IPS-NIHi7 (cell line): Measurements from ENCODE around the gene STK32C.
A peak's percentile ranks its signal among the peaks of the same experiment; 100 is the strongest.

Experiments
- DNase-seq: peaks from one replicate; pipeline ENCODE4 v3.0.0; 2012; ENCODE audit warnings: mixed read lengths; ENCODE audit errors: extremely low spot score

The STK32C gene

DNA sequence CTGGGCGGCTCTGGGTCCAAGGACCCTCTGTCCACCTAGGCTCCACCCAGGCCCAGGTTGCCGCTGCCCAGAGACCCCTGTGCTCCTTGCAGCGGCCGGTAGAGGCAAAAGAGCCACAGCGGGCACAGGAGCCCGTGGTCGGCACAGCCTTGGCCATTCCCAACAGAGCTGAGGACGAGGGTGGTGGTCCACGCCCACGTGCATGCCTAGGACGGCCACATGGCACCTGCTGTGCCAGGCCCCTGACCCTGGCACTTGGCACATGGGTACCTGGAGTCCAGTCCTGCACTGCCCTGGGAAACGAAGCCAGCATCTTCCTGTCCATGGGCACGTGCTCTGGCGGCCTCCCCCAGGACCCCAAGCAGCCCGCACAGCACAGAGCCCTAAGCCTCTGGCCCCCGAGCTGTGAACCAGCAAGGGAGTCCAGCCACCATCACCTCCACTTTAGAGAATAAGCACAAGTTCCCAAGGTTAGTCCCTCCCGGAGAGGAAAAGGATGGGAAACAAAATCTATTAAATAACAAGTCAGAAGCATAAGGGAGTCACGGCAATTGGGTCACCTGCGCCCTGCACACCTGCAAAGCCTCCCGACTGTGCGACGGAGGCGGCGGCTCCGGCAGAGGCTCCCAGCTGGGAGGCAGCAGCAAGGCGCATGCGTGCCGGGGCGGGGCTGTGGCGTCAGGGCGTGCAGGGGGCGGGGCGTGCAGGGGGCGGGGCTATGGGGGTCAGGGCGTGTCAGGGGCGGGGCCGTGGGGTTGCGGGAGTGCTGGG is 59.1 kb downstream of the STK32C start:
- peak; percentile 96 for DNase-seq

DNA sequence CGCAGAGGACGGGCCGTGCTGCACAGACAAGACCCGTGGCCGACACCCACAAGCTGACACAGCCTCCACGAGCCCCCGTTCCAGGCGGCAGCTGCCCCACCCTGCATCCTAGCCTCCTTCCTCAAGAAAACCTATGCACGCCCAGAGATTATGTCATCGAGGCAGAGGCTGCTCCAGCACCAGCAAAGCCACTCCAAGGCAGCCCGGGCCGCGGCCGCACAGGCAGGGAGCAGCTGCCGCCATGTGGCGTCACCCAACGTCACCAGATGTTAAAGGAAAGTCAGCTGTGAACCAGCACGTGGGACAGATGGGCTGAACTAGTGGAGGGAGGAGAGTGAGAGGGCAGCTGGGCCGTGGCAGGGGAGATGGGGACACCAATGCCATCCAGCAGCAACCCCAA is 59.8 kb downstream of the STK32C start:
- DNase-seq = no peak

DNA sequence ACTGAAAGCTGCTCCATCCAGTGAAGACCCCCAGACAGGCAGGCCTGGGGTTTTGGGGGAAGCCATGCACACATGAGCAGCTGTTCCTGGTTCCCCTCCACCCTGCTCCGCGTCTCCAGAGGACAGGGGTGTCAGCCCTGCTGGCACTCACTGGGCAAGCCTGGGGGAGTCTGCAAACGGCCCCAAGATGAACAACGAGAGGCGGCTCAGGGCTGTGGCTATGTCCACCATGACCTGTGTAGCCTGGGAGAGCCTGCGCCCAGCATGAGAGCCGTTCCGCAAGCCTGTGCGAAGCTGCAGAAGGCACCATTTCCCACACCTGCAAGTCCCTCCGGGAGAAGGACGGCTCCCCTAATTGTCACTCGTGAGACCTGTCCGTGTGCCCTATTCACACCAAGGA is 61.5 kb downstream of the STK32C start:
- DNase-seq = no peak

DNA sequence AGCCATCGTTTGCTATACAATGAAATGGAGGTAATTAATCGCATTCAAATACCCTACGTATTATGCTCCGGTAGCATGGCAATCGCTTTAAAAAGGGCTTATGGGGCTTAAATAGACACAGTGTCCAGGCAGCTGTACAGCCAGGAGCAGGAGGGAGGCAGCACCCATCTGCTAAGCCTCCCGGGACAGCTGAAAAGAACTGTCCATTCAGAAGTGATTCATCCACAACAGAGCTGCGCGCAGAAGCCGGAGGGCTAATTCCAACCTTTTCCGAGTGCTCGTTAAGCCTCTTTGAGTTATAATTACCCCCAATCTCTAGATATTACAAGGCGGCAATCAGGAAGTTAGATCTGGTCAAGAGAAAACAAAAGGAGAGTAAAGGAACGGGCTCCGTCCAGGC is 62.7 kb downstream of the STK32C start:
- no peak for DNase-seq

DNA sequence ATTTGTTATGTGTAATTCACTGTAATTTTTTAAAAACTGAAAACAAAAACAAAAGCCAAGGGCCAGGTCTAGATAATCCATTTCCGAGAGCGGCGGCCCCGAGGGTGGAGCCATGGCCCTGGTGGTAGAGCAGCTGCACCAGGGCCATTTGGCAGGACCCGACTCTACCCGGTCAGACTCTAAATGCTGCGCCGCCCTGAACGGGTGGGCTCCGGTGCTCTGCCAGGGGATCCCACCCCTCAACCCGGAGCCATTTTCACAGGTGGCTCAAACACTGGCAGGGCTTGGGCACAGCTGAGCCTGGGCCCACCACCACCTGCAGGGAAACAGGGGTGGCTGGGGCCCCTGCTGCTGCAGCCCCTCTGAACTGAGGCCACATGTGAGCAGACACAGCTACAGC is 64.1 kb downstream of the STK32C start:
- no peak for DNase-seq

GRCh38 chr10:132243141-132243540 is 64.6 kb downstream of the STK32C start:
- DNase-seq = no peak

DNA sequence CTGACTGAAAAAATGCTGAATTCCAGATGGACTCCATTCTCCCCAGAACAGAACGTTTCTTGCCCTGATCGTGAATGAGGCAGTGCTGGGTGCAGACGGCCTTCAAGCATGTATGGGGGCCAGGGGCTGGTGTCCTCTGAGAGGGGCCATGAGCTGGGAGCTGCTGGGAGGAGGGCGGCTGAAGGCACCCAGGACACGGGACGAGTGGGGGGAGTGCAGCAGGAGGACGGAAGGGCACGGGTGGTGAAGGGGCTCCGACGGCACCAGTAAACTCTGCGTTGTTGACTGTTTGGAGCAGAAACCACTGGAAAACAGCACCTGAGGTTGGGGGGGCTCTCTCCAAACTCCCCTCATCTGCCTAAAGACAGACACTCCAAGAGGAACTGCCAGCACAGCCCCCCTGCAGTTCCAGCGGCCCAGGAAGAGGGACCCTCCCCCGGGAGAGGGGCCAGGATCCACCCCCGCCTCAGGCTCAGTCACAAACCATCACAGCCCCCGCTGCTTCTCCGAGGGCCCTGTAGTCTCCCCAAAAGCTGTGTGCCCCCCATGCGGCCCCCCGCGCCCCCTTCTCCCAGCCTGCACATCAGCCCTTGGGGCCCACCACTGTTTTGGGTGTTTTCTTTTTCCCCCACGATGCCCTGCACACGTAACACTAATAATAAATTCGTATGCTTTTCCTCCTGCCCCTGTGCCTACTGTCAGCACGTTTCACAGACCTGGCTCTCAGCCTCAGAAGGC is 65.5 kb downstream of the STK32C start:
- DNase-seq = no peak

GRCh38 chr10:132241496-132241895 is 66.3 kb downstream of the STK32C start:
- DNase-seq = no peak

DNA sequence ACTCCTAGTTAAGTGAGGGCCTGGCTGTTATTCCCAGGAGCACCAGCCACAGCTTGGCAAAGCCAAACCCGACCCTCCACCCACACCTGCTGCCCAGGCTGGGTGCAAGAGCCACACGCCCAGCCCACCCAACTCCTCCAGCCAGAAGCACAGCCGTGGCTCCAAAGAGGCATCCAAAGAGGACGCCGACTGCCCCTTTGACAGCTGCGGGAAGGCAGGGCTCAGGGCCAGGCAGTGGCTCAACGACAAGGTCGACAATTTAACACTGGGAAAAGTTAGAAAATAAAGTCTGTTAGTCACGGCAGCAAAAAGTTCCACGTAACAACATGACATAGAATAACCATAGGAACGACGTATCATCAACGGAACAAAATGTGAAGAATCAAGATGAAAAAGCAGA is 66.7 kb downstream of the STK32C start:
- DNase-seq = no peak

DNA sequence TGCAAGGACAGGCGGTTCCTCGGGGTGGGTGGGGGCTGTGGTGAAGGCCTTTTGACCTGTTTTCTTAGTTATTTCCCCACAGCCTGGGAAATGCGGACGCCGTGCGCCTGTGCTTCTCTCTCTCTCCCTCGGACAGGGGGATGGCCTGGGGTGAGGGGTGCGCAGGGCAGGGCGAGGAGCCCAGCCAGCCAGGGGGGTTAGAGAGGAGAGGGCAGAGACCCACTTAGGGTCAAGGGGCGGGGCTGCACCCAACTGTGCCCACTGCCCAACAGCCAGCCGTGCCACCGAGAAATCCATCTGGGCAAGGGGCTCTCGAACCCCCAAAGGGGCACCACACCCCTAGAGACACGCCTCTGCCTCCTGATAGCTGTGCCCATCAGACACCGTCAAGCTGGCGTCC is 67.2 kb downstream of the STK32C start:
- DNase-seq = no peak

GRCh38 chr10:132240156-132240555 is 67.6 kb downstream of the STK32C start:
- no peak for DNase-seq

DNA sequence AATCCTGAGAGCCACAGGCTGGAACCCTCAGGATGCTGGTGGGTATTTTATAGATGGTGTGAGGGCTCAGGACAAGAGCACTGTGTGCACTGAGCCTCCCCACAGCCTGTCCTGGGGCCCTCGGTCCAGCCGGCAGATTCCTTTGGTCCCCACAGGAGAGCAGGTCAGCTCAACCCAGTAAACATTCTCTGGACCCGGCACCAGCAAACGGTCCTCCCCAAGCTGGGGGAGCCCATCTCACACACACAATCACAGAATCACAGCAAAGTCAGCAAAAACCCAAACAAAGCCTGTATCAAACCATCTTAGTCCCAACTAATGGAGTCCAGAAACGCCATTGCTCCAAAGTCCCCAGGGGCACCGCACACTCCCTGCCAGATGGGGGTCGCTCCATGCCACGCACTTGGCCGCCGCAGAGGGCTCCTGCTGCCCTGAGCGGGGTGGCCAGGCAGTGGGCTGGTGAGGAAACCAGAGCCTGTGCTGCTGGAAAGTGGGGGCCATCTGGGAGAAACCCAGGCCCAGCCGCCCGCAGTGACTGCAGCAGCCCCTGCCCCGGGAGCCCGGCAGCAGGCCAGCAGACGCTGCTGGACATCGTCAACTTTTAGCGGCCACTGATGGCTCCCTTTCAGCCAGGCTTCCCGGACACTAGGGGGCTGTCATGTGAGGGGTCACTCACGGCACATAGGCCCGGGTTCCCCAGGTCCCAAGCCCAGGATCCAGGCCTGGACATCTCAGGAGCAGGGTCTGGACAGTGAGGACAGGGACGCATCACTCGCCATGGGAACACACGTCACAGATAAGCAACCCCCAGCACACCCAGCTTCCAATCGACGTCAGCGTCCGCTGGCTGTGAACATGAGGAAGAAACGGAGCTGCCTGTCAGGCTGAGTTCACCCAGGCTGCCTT is 68.4 kb downstream of the STK32C start:
- DNase-seq = no peak

DNA sequence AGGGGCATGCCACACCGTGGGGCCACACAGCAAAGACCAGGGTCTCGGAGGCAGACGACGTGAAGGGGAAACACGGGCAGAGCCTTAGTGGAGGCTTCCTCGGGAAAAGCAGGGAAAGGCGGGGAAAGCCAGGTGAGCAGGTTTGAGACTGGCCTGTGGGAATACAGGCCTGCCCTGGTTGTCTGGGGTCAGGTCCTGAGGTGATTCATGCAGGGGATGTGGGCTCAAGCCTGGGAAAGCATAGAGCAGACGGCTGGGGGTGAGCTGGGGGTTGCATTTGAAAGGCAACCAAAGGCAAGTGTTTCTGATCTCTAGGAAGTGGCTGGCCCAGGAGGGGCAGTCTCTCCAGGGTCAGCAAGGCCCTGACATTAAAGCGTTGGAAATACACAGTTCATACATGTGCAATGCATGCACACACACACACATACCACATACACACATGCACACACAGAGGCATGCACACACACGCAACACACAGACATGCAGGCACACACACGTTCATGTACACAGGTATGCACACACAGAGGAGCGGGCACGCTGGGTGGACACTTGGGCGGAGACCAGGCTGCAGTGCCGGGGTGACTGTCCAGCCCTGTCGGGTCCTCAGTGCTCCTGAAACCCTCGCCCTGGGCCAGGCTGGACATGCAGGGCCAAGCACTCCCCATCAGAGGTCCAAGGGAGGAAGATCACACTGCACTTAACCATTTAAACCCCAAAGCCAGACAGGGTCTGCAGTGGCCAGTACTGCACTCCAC is 69.2 kb downstream of the STK32C start:
- DNase-seq = no peak

DNA sequence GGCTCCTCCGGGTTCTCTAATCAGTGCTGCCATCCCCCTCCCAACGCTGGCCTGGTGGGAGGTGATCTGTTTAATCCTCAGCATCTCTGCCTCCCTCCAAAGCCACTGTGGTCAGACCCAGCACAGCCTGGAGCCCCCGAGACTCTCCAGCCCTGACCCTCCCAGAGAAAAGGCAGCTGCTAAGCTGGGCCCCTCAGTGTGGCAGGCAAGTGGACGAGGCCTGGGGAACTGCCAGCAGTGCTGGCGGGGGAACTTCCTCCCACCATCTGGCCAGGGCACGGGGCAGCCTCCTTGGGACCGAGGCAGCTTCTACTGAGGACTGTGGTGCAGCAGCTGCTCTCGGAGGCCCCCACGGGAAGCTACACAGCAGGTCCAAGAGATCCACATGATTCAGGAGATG is 69.9 kb downstream of the STK32C start:
- DNase-seq = no peak

DNA sequence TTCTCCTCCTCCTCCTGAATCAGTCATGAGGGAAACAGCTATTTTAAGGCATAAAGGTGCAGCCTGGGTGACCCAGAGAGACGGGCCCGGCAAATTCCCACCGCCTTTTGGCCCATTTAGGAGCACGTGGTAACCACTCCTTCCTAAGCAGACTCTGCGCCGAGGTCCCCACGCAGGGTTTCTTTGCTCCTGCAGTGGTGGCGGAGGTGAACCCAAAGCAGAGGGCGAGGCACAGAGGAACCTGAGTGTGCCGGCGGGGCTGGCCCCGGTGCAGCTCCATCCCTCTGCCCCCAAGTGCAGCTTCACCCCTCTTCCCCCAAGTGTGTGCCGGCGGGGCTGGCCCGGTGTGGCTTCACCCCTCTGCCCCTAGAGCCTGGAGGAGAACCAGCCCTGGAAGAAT is 70.4 kb downstream of the STK32C start:
- DNase-seq = no peak

DNA sequence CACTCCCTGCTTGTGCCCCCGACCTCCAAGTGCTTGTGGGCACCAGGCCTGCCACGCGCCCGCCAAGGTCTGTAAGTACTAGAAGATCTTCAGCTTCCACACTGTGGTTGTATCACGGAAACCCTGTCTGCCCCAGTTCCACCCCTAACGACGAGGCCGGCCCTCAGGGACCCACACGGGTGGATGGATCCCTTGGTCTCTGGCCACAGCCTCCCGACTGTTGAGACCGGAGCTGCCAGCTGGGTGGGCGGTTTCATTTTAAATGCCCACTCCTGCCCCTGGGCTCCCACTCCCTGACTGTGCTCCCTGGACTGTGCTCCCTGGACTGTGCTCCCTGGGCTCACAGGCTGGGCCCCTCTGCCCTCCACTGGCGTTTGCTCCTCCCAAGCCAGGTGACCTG is 70.9 kb downstream of the STK32C start:
- no peak for DNase-seq

DNA sequence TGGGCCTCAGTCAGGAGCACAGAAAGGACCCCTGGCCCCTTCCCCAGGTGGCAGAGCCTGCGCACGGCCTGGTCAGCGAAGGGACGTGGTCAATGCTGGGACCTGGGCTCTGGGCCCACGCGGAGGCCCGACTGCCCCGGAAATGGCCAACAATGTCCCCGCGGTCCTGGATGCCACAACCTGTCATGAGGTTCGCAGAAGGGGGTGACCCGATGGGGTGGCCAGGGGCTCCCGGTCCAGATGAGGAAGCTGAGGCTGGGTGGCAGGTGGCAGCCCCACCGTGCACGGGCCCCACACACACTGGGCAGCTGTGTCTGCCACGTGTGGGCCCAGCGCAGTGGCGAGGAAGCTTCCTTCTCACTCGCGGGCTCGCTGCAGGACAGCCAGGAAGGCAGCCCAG is 71.6 kb downstream of the STK32C start:
- no peak for DNase-seq

GRCh38 chr10:132234860-132235259 is 72.9 kb downstream of the STK32C start:
- no peak for DNase-seq

DNA sequence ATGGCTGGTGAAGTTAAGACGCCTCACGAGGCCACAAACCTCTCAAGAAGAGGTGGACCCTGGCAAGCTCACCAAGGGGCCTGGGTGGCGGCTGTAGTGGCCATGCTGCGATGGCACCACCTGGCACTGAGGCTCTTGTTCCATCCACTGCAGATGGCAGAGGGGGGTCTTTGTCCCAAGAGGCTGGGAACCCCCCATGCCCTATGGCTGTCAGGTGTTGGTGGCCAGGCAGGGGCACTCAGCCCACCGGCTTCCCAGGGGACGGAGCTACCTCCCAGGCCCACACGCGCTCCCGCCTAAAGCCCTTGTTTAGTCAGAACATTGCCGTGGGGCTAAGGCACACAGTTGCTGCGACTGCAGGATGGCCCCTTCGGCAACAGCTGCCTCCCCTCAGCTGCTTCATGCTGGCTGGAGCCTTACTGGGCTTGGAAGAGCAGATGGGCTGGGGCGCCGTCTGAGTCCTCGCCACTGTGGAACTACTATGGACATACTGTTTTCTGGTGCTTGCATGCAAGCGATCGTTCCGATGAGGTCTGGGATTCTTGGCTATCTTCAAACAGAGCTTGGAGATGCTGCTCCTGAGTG is 74.2 kb downstream of the STK32C start:
- no peak for DNase-seq

DNA sequence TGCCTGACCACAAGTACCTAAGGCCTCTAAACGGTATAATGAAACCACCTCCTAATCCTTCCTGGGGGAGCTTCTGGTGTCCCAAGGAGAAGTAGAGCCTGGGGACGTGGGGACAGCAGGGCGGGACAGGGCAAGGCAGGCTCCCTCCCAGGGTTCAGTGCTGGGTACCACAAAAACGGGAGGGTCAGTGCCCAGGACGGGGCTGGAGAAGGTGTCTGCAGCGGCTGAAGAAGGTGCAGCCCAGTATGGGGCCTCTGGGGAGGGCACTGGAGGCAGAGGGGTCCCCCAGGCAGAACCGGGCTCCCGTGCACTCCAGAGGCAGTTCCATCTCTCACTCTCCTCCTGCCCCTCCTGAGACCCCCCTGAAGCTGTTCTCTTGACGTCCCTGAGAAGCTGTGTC is 74.8 kb downstream of the STK32C start:
- DNase-seq = no peak
